DMS53 treated with DMSO at 0.1 percent for 48 hours (cell line): ENCODE results near the gene MLXIPL.
"Not testable (repeated sequence)": the region's sequence is repeated elsewhere in the genome, so short reads cannot be mapped to it uniquely, and the experiment has no call there.

Experiments
- DNase-seq: peaks from one replicate; lab custom pipeline; 2025; ENCODE audit not compliant: unreplicated experiment; lab: John Stamatoyannopoulos, UW

MLXIPL gene

DNA sequence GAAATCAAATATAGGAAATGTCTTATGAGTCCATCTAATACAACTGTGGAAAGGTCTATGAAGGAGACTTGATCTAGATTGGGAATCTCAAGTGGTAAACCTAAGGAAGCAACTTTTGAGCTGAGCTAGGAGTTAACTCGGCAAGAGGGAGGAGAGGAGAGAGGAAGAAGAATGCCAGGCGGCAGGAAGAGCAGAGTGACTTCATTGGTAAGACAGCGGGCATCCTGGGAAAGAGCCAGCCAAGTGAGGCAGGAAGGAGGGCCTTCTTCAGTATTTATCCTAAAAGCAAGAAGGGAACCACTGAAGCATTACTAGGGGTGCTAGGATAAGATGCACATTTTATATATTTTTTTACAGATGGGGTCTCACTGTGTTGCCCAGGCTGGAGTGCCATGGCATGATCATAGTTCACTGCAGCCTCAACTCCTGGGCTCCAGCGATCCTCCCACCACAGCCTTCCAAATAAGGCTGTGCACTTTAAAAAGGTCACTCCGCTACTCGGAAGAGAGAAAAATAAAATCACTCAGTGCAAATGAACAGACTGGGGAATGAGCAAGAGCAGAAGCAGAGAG, 68.8 kb downstream of the MLXIPL start:
- DNase-seq, result no peak

GRCh38 chr7:73550093-73550492, 74.2 kb downstream of the MLXIPL start:
- DNase-seq, result not testable (repeated sequence)

DNA sequence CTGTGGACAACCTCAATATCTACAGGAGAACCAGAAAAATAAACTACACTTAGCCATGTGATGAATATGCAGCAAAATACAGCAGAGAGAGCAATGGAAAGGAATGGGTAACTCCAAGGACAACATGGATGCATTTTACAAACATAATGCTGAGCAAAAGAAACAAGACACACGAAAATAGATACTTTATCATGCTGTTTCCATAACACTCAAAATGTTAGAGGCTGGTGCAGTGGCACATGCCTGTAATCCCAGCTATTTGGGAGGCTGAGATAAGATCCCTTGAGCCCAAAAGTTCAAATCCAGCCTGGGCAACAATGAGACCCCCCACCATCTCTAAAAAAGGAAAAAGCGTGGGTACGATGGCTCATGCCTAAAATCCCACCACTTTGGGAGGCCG, 75.1 kb downstream of the MLXIPL start:
- DNase-seq, result no peak

GRCh38 chr7:73547841-73548240, 76.5 kb downstream of the MLXIPL start:
- no peak for DNase-seq

DNA sequence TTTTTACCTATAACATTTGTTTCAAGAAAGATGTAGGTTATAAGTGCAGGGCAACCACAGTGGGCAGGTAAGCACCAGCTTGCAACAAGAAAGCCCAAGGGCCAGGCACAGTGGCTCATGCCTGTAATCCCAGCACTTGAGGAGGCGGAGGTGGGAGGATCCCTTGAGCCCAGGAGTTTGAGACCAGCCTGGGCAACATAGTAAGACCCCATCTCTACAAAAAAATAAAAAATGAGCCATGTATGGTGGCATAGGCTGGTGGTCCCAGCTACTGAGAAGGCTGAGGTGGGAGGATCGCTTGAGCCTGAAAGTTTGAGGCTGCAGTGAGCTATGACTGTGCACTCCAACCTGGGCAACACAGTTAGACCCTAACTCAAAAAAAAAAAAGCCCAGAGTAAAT, 79.6 kb downstream of the MLXIPL start:
- no peak for DNase-seq
